ENCODE measurements around the gene FAM186B. TPM values are rescaled to one million over a fixed set of nuclear protein-coding genes. Genes with fewer than 3 reads are reported as not detected.
A peak's percentile ranks its signal among the peaks of the same experiment; 100 is the strongest.

Gene FAM186B
- total RNA-seq, 1 donor from 2014 or later = not detected

DNA sequence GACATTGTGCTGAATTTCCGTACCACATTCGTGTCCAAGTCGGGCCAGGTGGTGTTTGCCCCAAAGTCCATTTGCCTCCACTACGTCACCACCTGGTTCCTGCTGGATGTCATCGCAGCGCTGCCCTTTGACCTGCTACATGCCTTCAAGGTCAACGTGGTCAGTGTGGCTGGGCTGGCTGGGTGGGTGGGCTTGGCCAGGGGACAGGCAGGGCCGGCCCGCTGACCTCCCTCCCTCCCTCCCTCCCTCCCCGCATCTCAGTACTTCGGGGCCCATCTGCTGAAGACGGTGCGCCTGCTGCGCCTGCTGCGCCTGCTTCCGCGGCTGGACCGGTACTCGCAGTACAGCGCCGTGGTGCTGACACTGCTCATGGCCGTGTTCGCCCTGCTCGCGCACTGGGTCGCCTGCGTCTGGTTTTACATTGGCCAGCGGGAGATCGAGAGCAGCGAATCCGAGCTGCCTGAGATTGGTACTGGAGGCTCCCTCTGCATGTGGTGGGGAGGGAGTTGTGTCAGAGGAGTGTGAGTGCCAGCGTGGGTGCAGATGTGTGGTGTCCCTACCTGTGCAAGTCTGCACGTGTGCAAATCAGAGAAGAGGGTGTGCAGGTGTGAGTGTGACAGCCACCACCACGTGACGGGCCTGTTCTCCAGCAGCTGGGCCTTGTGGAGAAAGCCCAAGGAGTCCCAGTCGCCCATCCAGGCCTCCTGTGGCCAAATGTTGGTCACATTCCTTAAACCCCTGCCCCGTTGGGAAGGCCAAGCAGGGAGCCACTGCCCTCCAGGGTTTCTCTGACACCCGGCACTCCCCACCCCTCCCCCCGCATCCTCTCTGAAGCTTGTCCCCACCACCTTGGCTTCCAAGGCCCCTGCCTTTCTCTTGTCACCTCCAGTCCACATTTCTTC is 61.3 kb downstream of the FAM186B start:
- no peak for DNase-seq (ENCODE audit: low spot score)
- Histone ChIP-seq H3F3A (ENCODE audit: low read depth) (peaks cover 11% of the 10 kb centered on the region), H3K4me3 (peak overlapping the region; percentile 33), H3K79me2 (ENCODE audit: low read depth) (no peaks in the 10 kb centered on the region), H3K9ac (no peak overlapping the region), H3K36me3 (no peaks in the 10 kb centered on the region), H3K4me2 (peak overlapping the region; percentile 77), H3K9me3 (ENCODE audit: low read depth) (no peaks in the 10 kb centered on the region), H2AFZ (replicated peaks) (no peak overlapping the region), H4K20me1 (ENCODE audit: low read depth) (peaks cover 22% of the 10 kb centered on the region), H3K27ac (no peak overlapping the region), H3K27me3 (peaks cover 100% of the 10 kb centered on the region), H3K4me1 (peaks cover 6% of the 10 kb centered on the region)
- Mint-ChIP-seq H3K4me3 (peak overlapping the region; percentile 55), H3K4me1 (peaks cover 30% of the 10 kb centered on the region), H3K27ac (no peak overlapping the region), H3K36me3 (peaks cover 2% of the 10 kb centered on the region), H3K9me3 (peaks cover 2% of the 10 kb centered on the region), H3K27me3 (ENCODE audit: insufficient read depth, low read depth) (peaks cover 51% of the 10 kb centered on the region)
- TF ChIP-seq EZH2 (IDR thresholded peaks at IDR 0.05) (no peak), EZH2phosphoT487 (IDR thresholded peaks at IDR 0.05) (peak; percentile 54)
- TF ChIP-seq, protein P1, sequence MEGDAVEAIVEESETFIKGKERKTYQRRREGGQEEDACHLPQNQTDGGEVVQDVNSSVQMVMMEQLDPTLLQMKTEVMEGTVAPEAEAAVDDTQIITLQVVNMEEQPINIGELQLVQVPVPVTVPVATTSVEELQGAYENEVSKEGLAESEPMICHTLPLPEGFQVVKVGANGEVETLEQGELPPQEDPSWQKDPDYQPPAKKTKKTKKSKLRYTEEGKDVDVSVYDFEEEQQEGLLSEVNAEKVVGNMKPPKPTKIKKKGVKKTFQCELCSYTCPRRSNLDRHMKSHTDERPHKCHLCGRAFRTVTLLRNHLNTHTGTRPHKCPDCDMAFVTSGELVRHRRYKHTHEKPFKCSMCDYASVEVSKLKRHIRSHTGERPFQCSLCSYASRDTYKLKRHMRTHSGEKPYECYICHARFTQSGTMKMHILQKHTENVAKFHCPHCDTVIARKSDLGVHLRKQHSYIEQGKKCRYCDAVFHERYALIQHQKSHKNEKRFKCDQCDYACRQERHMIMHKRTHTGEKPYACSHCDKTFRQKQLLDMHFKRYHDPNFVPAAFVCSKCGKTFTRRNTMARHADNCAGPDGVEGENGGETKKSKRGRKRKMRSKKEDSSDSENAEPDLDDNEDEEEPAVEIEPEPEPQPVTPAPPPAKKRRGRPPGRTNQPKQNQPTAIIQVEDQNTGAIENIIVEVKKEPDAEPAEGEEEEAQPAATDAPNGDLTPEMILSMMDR (IDR thresholded peaks at IDR 0.05) = no peak

DNA sequence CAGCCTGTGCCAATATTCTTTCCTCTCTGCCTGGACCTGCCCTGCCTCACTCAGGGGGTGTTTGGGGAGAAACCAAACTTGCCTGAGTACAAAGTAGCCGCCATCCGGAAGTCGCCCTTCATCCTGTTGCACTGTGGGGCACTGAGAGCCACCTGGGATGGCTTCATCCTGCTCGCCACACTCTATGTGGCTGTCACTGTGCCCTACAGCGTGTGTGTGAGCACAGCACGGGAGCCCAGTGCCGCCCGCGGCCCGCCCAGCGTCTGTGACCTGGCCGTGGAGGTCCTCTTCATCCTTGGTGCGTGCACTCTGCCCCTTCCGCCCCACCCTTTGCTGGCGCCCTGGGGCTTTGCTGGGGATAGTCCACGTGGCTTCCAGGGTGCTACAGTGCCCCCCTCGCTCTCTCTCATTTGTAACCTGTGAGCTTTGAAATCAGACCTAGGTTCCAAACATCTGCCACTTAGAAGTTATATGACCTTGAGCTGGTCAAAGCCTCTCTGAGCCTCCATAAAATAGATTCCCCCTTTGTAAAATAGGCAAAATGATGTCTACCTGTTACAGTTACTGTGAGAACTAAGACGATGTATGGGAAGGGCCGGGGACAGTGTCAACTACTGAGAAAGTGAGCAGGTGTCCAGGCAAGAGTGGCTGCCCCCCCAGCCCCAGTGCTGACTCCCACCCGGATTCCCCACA is 62.1 kb downstream of the FAM186B start:
- Mint-ChIP-seq H3K36me3 (peaks cover 2% of the 10 kb centered on the region), H3K9me3 (peaks cover 2% of the 10 kb centered on the region), H3K27me3 (ENCODE audit: insufficient read depth, low read depth) (peaks cover 50% of the 10 kb centered on the region), H3K27ac (no peak overlapping the region), H3K4me1 (peaks cover 30% of the 10 kb centered on the region), H3K4me3 (peak overlapping the region; percentile 18)
- H3K4me2 ChIP-seq = no peak overlapping the region
- no peak overlapping the region for H3K4me3 ChIP-seq
- peaks cover 6% of the 10 kb centered on the region for H3K4me1 ChIP-seq
- peaks cover 11% of the 10 kb centered on the region for H3F3A ChIP-seq (ENCODE audit: low read depth)
- no peak overlapping the region for H3K9ac ChIP-seq
- no peaks in the 10 kb centered on the region for H3K36me3 ChIP-seq
- peaks cover 100% of the 10 kb centered on the region for H3K27me3 ChIP-seq
- H3K27ac ChIP-seq = no peak overlapping the region
- DNase-seq (ENCODE audit: low spot score) = no peak
- H2AFZ ChIP-seq (replicated peaks) = no peak overlapping the region
- peaks cover 22% of the 10 kb centered on the region for H4K20me1 ChIP-seq (ENCODE audit: low read depth)
- TF ChIP-seq EZH2 (IDR thresholded peaks at IDR 0.05) (peak; percentile 44), EZH2phosphoT487 (IDR thresholded peaks at IDR 0.05) (no peak)
- no peaks in the 10 kb centered on the region for H3K9me3 ChIP-seq (ENCODE audit: low read depth)
- H3K79me2 ChIP-seq (ENCODE audit: low read depth) = no peaks in the 10 kb centered on the region

DNA sequence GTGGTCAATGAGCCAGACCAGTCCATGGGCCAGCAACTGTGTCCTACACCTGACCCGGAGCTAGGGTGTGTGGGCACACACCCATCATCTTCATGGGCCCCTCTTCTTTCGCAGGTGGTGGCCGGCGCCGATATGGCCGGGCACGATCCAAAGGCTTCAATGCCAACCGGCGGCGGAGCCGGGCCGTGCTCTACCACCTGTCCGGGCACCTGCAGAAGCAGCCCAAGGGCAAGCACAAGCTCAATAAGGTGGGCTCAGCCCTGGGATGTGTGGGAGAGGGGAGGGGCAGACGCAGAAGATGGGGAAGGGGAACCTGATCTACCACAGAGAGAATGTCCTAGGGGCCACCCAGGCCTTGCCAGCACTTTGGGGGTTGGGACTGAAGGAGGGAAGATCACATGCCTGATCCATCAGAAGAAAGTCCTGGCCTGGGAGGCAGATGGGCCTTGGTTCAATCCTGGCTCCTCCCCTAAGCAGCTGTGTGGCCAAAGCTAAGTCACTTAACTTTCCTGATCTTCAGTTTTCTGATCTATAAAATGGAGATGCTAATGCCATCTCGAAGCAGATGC is 62.8 kb downstream of the FAM186B start:
- no peak for DNase-seq (ENCODE audit: low spot score)
- Histone ChIP-seq H3K9ac (no peak overlapping the region), H3K4me1 (peaks cover 7% of the 10 kb centered on the region), H3K27me3 (peaks cover 100% of the 10 kb centered on the region), H3K27ac (no peak overlapping the region), H3K4me2 (no peak overlapping the region), H2AFZ (replicated peaks) (no peak overlapping the region), H3K9me3 (ENCODE audit: low read depth) (no peaks in the 10 kb centered on the region), H4K20me1 (ENCODE audit: low read depth) (peaks cover 22% of the 10 kb centered on the region), H3K4me3 (no peak overlapping the region), H3K36me3 (no peaks in the 10 kb centered on the region), H3K79me2 (ENCODE audit: low read depth) (no peaks in the 10 kb centered on the region), H3F3A (ENCODE audit: low read depth) (peaks cover 18% of the 10 kb centered on the region)
- peaks cover 30% of the 10 kb centered on the region for H3K4me1 Mint-ChIP-seq
- H3K27me3 Mint-ChIP-seq (ENCODE audit: insufficient read depth, low read depth) = peaks cover 53% of the 10 kb centered on the region
- no peak for TF ChIP-seq EZH2phosphoT487 (IDR thresholded peaks at IDR 0.05)
- TF ChIP-seq EZH2 (IDR thresholded peaks at IDR 0.05) = no peak
- TF ChIP-seq, protein P1 (IDR thresholded peaks at IDR 0.05) = no peak
- H3K36me3 Mint-ChIP-seq = peaks cover 2% of the 10 kb centered on the region
- no peak overlapping the region for H3K27ac Mint-ChIP-seq
- no peak overlapping the region for H3K4me3 Mint-ChIP-seq
- H3K9me3 Mint-ChIP-seq = peaks cover 2% of the 10 kb centered on the region
